Head of caudate nucleus (tissue), 42 donors: ENCODE data around the gene APOC1.

Experiments used
- DNase-seq, 42 donors: peaks; one replicate each; pipeline versions ENCODE4 v3.0.0 to v3.0.0-alpha.2; 2020 to 2021; ENCODE audit warnings: mixed read lengths in 7 of 42
- intact Hi-C: fragments of 100-400 bp; cut with DNase I; formaldehyde crosslinking; loops from one replicate; pipeline ENCODE4 v1.15.0; 2022

The APOC1 gene

DNA sequence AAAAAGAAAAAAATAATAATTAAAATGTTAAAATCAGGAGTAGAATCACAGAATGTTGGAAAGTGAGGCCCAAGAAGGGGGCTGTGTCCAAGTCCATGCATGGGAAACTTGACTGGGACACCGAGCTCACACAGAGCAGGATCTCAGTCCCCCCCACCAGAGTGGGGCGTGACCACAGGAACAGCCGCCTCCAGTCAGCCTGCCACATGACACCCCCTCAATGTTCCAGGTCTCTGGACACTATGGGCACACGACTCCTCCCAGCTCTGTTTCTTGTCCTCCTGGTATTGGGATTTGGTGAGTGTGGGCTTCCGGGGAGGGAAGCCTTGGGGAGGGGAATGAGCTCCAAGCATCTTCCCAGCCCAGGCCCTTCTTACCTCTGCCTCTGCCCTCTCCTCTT lies 33.8 kb downstream of the APOC1 start:
- intact Hi-C loops: no loop called here
- peak in 1 of 42 donors; percentile 10 for DNase-seq

DNA sequence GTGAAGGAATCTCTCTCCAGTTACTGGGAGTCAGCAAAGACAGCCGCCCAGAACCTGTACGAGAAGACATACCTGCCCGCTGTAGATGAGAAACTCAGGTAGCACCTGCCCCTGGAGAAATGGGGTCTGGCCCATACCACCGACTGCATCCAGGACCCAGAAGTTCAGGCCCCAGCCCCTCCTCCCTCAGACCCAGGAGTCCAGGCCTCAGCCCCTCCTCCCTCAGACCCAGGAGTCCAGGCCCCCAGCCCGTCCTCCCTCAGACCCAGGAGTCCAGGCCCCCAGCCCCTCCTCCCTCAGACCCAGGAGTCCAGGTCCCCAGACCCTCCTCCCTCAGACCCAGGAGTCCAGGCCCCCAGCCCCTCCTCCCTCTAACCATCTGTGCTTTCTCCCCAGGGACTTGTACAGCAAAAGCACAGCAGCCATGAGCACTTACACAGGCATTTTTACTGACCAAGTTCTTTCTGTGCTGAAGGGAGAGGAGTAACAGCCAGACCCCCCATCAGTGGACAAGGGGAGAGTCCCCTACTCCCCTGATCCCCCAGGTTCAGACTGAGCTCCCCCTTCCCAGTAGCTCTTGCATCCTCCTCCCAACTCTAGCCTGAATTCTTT lies 34.5 kb downstream of the APOC1 start:
- intact Hi-C loops: no loop called here
- no peak for DNase-seq

DNA sequence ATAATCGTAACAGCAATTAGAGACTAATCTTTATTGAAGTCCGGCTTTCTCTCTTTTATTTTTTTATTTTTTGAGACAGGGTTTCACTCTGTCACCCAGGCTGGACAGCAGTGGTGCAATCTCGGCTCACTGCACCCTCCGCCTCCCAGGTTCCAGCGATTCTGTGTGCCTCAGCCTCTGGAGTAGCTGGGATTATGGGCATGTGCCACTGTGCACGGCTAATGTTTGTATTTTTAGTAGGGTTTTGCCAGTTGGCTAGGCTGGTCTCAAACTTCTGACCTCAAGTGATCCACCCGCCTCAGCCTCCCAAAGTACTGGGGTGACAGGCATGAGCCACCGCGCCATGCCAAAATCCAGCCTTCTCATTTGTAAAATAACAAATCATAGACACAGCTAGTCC lies 35.1 kb downstream of the APOC1 start:
- intact Hi-C loops: no loop called here
- no peak for DNase-seq

DNA sequence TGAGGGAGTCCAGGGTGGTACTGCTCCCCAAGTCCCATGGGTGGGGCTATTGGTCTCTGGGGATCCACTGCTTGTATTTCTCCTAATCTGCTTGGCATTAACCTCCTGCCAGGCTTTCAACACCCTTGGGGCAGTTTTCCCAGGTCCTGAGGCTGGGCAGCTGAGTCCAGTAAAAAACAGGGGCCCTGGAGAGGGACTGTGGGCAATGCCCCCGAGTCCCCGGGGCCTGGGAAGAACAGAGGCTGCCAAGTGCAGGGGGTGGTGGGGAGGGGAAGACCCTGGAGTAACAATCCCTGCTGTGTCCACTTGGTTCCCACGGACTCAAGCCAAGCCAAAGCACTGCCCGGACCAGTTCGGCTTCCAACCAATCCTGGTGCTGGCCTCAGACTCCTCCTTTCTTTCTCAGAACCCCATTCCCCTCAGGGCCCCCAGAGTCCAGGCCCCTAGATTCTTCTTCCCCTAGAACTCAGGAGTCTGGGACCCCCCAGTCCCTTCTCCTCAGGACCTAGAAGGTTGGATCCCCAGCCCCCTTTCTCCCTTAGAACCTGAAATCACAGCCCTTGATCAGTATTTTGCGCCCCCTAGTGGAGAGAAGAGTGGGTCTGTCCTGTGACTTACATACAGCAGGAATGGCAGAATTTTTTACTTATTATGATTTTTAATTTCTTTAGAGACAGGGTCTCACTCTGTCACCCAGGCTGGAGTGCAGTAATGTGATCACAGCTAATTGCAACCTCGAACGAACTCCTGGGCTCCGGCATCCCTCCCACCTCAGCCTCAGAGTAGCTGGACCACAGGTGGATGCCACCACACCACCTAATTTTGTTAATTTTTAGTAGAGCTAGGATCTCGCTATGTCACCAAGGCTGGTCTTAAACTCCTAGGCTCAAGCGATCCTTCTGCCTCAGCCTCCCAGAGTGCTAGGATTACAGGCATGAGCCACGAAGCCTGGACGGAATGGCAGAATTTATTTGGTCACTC lies 37.1 kb downstream of the APOC1 start:
- intact Hi-C loops: loop anchor here (5.0 kb wide), 1 partner anchor 49 kb away; no protein-coding TSS in a partner anchor
- DNase-seq: peak; percentile 55 to 91 (median 77)

DNA sequence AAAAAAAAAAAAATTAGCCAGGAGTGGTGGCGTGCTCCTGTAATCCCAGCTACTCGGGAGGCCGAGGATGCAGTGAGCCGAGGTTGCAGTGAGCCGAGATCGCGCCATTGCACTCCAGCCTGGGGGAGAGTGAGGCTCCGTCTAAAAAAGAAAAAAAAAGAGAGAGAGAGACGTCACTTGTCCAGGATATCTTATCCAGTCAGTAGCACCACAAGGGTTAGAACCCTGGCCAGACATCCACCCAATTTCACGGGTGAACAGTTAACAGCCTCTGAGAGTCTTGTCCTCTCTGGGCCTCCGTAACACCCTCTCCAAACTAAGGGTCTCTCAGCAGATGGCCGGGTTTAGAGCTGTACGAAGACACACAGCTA lies 39.9 kb downstream of the APOC1 start:
- DNase-seq: peak in 1 of 42 donors; percentile 39
- intact Hi-C loops: loop anchor here (5.0 kb wide), 1 partner anchor 52 kb away; no protein-coding TSS in a partner anchor

DNA sequence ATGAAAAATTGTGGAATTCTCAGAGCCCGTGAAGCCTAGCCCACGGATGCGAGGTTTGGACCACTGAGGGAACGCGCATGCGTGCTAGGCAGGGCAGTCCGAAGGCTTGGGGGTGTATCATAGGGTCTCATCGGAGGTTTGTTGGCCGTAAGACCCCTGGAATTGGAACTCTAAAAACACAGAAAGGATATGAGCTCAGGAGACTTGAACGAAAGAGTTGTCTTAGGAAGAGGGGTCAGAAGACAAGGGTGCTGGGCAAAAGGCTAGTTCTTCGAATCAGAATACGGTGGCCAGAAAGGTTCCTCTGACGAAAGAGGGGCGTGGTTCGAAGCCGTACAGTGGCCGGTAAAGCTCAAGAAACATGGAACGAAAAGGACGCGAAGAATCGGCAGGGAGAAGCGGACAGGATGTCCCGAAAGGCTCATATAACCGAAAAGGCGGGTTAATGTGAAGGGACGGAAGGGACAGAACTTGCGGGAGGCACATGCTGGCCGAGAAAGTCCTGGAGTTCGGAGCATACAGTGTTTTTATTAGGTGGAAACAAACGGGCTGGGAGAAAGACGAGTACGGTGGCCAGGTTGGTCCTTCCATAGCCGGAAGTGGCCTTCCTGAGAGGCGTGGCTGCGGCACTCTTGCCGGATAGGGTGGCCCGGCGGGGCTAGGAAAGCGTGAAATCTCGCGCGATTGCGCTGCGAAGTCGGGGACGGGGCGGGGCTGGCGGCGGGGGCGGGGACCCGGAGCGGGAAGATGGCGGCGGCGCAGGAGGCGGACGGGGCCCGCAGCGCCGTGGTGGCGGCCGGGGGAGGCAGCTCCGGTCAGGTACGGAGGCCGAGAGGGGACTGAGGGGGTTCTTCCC lies 40.5 kb downstream of the APOC1 start, which contains the start of gene CLPTM1:
Gene CLPTM1 (plus strand): TSS at position 732 of the 856 bp plus-strand sequence. CDS start 16 bp downstream, at position 748.
- intact Hi-C loops: loop anchor here (5.0 kb wide), 1 partner anchor 53 kb away; no protein-coding TSS in a partner anchor
- peak; percentile 90 to 98 (median 97) for DNase-seq

GRCh38 chr19:44955505-44956439 lies 41.4 kb downstream of the APOC1 start:
- intact Hi-C loops: no loop called here
- peak in 33 of 42 donors; percentile 13 to 77 (median 50) for DNase-seq

GRCh38 chr19:44957526-44957925 lies 43.1 kb downstream of the APOC1 start:
- DNase-seq: no peak
- intact Hi-C loops: no loop called here

- peak in 1 of 42 donors; percentile 33 for DNase-seq
- intact Hi-C loops: no loop called here
Observed at GRCh38 chr19:44958090-44958489, 43.7 kb downstream of the APOC1 start.

GRCh38 chr19:44959691-44960090 lies 45.3 kb downstream of the APOC1 start:
- no peak for DNase-seq
- intact Hi-C loops: no loop called here

GRCh38 chr19:44960906-44961728 lies 46.7 kb downstream of the APOC1 start:
- intact Hi-C loops: no loop called here
- DNase-seq: no peak

GRCh38 chr19:44961821-44962220 lies 47.4 kb downstream of the APOC1 start:
- DNase-seq: no peak
- intact Hi-C loops: no loop called here

GRCh38 chr19:44968118-44968517 lies 53.7 kb downstream of the APOC1 start:
- intact Hi-C loops: no loop called here
- peak in 26 of 42 donors; percentile 11 to 77 (median 40) for DNase-seq

DNA sequence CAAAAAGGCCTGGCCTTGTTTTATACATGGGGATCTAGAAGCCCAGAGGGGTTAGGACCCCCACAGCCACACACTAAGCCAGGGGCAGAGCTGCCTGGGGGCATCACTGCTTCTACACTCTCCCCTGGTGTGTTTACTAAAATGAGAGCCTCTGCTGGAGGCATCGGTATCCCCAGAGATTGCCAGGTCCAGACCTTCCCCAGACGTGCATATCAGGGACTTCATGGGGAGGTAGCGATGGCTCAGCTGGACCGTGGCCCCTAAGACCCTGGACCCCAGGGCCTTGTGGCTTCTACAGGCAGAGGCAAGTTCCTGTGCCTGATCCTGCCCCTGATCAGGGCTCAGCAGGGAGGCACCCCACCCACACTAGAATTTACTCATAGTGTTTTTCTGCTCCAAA lies 54.3 kb downstream of the APOC1 start:
- intact Hi-C loops: no loop called here
- peak in 2 of 42 donors; percentile 28 to 32 for DNase-seq
